ENCODE results near the gene RNF175.

- TF ChIP-seq CTCF (IDR thresholded peaks at IDR 0.05), result no peak
- TF ChIP-seq POLR2A (IDR thresholded peaks at IDR 0.05), result no peak
Observed at GRCh38 chr4:153704522-153704921, 55.3 kb downstream of the RNF175 start.
